Measurements from ENCODE around the gene TRHDE.

GRCh38 chr12:72380441-72380840 lies 108.3 kb downstream of the TRHDE start:
- TF ChIP-seq POLR2A (IDR thresholded peaks at IDR 0.05; ENCODE audit: low read length) (no peak), GATA1 (IDR thresholded peaks at IDR 0.05; ENCODE audit: low read depth, low read length) (no peak)
